Neural cell (in vitro differentiated cells): ENCODE results near the gene COG5. TPM values are rescaled to one million over a fixed set of nuclear protein-coding genes. Genes with fewer than 3 reads are reported as not detected.
"Not testable (repeated sequence)": the region's sequence is repeated elsewhere in the genome, so short reads cannot be mapped to it uniquely, and the experiment has no call there.

Source experiments
- H2AFZ ChIP-seq: fragments of 200-600, 300-800 bp; sonication (generic), shearing (Covaris generic); 2 replicates; pipeline ENCODE4 v1.6.0; 2014; ENCODE audit warnings: low read depth, mild to moderate bottlenecking, antibody characterized with exemption, low read length, moderate library complexity
- H3F3A ChIP-seq: fragments of 200-600 bp; shearing (Covaris generic); 2 replicates; pipeline ENCODE4 v1.6.1; 2016; ENCODE audit warnings: mild to moderate bottlenecking, moderate library complexity, mixed read lengths, antibody characterized with exemption, low read length; ENCODE audit not compliant: insufficient read depth, poor library complexity, severe bottlenecking
- H3K27ac ChIP-seq: fragments of 200-600, 300-800 bp; sonication (generic), shearing (Covaris generic); 2 replicates; pipeline ENCODE4 v1.5.1; 2014; ENCODE audit warnings: mild to moderate bottlenecking, low read length, moderate library complexity
- H3K27me3 ChIP-seq: fragments of 300-800, 200-600 bp; sonication (generic), shearing (Covaris generic); 2 replicates; pipeline ENCODE4 v1.6.0; 2014; ENCODE audit warnings: mild to moderate bottlenecking, low read depth, low read length, moderate library complexity; ENCODE audit not compliant: insufficient read depth
- H3K36me3 ChIP-seq: fragments of 300-800, 200-600 bp; sonication (generic), shearing (Covaris generic); 2 replicates; pipeline ENCODE4 v1.5.1; 2014; ENCODE audit warnings: mild to moderate bottlenecking, antibody characterized with exemption, low read length, moderate library complexity; ENCODE audit not compliant: insufficient read depth
- H3K4me2 ChIP-seq: fragments of 300-800, 200-600 bp; sonication (generic), shearing (Covaris generic); 2 replicates; pipeline ENCODE4 v1.6.0; 2014; ENCODE audit warnings: mild to moderate bottlenecking, low read length
- H3K4me3 ChIP-seq: fragments of 300-800, 200-600 bp; sonication (generic), shearing (Covaris generic); 2 replicates; pipeline ENCODE4 v1.5.1; 2014; ENCODE audit warnings: mild to moderate bottlenecking, low read length, moderate library complexity
- H3K79me2 ChIP-seq: fragments of 200-600 bp; shearing (Covaris generic); replicated peaks from 2 replicates; pipeline ENCODE4 v1.6.0; 2014; ENCODE audit warnings: mild to moderate bottlenecking, low read length, moderate library complexity; ENCODE audit not compliant: insufficient read depth
- H3K9ac ChIP-seq: fragments of 300-800, 200-600 bp; sonication (generic), shearing (Covaris generic); 2 replicates; pipeline ENCODE4 v1.6.1; 2016; ENCODE audit warnings: mild to moderate bottlenecking, low read length, mixed read lengths
- H3K9me2 ChIP-seq: fragments of 200-600 bp; shearing (Covaris generic); 2 replicates; pipeline ENCODE4 v1.6.1; 2016; ENCODE audit warnings: mild to moderate bottlenecking, low read length, mixed read lengths; ENCODE audit not compliant: insufficient read depth
- H3K9me3 ChIP-seq: fragments of 200-600, 300-800 bp; sonication (generic), shearing (Covaris generic); 2 replicates; pipeline ENCODE4 v1.6.1; 2016; ENCODE audit warnings: mild to moderate bottlenecking, mixed run types, low read length, moderate library complexity, mixed read lengths
- H4K20me1 ChIP-seq: fragments of 200-600 bp; shearing (Covaris generic); 2 replicates; pipeline ENCODE4 v1.6.1; 2016; ENCODE audit warnings: mild to moderate bottlenecking, mixed run types; ENCODE audit not compliant: insufficient read depth
- EP300 ChIP-seq: fragments of 450-650 bp; conservative IDR thresholded peaks from 2 replicates; pipeline ENCODE4 v1.6.1; 2014; ENCODE audit warnings: antibody characterized with exemption, mild to moderate bottlenecking, moderate library complexity; ENCODE audit not compliant: poor library complexity, severe bottlenecking
- EZH2 ChIP-seq: fragments of 200-600, 300-800 bp; shearing (Covaris generic), sonication (generic); IDR thresholded peaks from 2 replicates; pipeline ENCODE4 v1.6.1; 2014; ENCODE audit warnings: antibody characterized with exemption, low read length, borderline replicate concordance, mild to moderate bottlenecking; ENCODE audit not compliant: insufficient read depth, poor library complexity, severe bottlenecking
- MXI1 ChIP-seq: fragments of 450-650 bp; conservative IDR thresholded peaks from 2 replicates; pipeline ENCODE4 v1.6.1; 2014; ENCODE audit warnings: antibody characterized with exemption, mild to moderate bottlenecking; ENCODE audit not compliant: poor library complexity, severe bottlenecking
- POLR2AphosphoS5 ChIP-seq: IDR thresholded peaks from 2 replicates; pipeline ENCODE4 v1.6.1; 2012
- RAD21 ChIP-seq: fragments of 450-650 bp; conservative IDR thresholded peaks from 2 replicates; pipeline ENCODE4 v1.6.1; 2014; ENCODE audit warnings: antibody characterized with exemption, mild to moderate bottlenecking, moderate library complexity
- SMC3 ChIP-seq: fragments of 450-650 bp; conservative IDR thresholded peaks from 2 replicates; pipeline ENCODE4 v1.6.1; 2014; ENCODE audit warnings: antibody characterized with exemption, mild to moderate bottlenecking, moderate library complexity; ENCODE audit not compliant: poor library complexity
- TAF1 ChIP-seq: IDR thresholded peaks from 2 replicates; pipeline ENCODE4 v1.6.1; 2012; ENCODE audit warnings: low read depth
- polyA plus RNA-seq: library from polyadenylated mRNA; depleted of rRNA; stranded (reverse); fragments of >200 nt; gene quantifications from 2 replicates; pipeline ENCODE4 v1.2.3, GENCODE V29; 2014
- TF ChIP-seq, protein P1 (sequence below): IDR thresholded peaks from 2 replicates; pipeline ENCODE4 v1.6.1; 2012; ENCODE audit warnings: borderline replicate concordance
- TF ChIP-seq, protein P2 (sequence below): fragments of 450-650 bp; IDR thresholded peaks from 2 replicates; pipeline ENCODE4 v1.5.1; 2014; ENCODE audit warnings: antibody characterized with exemption, mild to moderate bottlenecking, moderate library complexity; ENCODE audit not compliant: poor library complexity, severe bottlenecking

COG5 gene
- polyA plus RNA-seq, 1 donor from 2014 or later = 13.3 TPM

DNA sequence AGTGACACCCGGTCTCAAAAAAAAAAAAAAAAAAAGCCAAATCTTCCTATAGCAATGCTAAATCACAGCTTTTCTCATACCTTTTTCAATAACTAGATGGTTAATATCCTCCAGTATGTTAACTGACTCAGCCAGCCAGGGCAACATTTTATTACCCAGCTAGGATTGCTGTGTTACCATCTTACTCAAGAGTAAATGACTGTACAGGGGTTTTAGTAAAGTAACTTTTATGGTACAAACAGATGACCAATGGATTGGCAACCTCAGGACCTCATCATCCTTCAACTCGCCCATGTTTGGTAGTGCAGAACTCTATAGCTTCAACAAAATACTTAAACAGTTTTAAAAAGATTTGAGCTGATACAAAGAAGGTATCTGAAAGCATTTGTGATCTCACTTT lies 335.4 kb downstream of the COG5 start:
- TF ChIP-seq EP300 (no peak), TAF1 (no peak), EZH2 (no peak), RAD21 (no peak), MXI1 (no peak), POLR2AphosphoS5 (no peak), SMC3 (no peak)
- TF ChIP-seq, protein P1, sequence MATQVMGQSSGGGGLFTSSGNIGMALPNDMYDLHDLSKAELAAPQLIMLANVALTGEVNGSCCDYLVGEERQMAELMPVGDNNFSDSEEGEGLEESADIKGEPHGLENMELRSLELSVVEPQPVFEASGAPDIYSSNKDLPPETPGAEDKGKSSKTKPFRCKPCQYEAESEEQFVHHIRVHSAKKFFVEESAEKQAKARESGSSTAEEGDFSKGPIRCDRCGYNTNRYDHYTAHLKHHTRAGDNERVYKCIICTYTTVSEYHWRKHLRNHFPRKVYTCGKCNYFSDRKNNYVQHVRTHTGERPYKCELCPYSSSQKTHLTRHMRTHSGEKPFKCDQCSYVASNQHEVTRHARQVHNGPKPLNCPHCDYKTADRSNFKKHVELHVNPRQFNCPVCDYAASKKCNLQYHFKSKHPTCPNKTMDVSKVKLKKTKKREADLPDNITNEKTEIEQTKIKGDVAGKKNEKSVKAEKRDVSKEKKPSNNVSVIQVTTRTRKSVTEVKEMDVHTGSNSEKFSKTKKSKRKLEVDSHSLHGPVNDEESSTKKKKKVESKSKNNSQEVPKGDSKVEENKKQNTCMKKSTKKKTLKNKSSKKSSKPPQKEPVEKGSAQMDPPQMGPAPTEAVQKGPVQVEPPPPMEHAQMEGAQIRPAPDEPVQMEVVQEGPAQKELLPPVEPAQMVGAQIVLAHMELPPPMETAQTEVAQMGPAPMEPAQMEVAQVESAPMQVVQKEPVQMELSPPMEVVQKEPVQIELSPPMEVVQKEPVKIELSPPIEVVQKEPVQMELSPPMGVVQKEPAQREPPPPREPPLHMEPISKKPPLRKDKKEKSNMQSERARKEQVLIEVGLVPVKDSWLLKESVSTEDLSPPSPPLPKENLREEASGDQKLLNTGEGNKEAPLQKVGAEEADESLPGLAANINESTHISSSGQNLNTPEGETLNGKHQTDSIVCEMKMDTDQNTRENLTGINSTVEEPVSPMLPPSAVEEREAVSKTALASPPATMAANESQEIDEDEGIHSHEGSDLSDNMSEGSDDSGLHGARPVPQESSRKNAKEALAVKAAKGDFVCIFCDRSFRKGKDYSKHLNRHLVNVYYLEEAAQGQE = no peak
- TF ChIP-seq, protein P2, sequence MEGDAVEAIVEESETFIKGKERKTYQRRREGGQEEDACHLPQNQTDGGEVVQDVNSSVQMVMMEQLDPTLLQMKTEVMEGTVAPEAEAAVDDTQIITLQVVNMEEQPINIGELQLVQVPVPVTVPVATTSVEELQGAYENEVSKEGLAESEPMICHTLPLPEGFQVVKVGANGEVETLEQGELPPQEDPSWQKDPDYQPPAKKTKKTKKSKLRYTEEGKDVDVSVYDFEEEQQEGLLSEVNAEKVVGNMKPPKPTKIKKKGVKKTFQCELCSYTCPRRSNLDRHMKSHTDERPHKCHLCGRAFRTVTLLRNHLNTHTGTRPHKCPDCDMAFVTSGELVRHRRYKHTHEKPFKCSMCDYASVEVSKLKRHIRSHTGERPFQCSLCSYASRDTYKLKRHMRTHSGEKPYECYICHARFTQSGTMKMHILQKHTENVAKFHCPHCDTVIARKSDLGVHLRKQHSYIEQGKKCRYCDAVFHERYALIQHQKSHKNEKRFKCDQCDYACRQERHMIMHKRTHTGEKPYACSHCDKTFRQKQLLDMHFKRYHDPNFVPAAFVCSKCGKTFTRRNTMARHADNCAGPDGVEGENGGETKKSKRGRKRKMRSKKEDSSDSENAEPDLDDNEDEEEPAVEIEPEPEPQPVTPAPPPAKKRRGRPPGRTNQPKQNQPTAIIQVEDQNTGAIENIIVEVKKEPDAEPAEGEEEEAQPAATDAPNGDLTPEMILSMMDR = no peak
- no peak overlapping the region for H3K9ac ChIP-seq
- H3K79me2 ChIP-seq = no peaks in the 10 kb centered on the region
- no peaks in the 10 kb centered on the region for H3K27me3 ChIP-seq
- H2AFZ ChIP-seq = no peak overlapping the region
- H3K27ac ChIP-seq = no peak overlapping the region
- no peak overlapping the region for H3K4me3 ChIP-seq
- no peaks in the 10 kb centered on the region for H3F3A ChIP-seq
- no peaks in the 10 kb centered on the region for H3K9me3 ChIP-seq
- H3K4me2 ChIP-seq = no peak overlapping the region
- no peaks in the 10 kb centered on the region for H3K9me2 ChIP-seq
- H3K36me3 ChIP-seq = no peaks in the 10 kb centered on the region
- no peaks in the 10 kb centered on the region for H4K20me1 ChIP-seq

DNA sequence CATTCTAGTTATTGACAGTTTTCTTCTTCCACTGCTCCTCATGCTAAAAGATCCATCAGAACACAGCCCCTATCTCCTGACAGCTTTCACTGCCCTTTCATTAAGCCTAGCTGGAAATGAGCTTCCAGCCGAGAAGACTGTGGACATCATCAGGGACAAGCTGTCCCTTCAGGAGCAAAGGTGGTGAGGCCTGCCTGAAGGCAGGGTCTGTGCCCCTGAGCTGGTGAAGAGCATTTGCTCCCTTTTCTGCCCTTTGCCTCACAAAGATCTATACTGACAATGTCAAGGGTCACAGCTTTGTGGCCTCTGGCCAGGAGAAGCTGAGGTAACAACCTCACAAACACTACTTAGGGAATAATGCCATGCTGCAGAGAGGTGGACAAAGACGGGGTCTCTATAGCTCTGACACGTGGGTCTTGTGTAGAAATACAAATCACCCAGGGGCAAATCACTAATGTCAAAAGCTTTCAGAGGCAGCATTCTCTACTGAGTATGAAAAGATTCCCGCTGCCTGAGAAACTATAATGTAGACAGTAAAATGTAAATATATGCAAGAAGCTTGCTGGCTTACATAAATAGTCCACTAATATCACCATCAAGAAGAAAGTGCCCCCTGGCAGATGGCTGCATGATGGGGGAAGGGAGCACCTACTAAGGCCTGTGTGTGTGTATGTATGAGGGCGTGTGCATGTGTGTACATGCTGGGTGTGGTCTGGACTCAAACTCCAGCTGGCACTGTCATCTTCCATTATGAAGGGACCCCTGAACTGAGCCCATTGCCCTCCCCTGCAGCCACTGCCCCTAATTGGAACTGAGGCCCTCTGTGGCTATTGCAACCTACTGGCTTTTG lies 339.1 kb downstream of the COG5 start:
- no peak for TF ChIP-seq POLR2AphosphoS5
- TF ChIP-seq EZH2 = no peak
- no peak for TF ChIP-seq SMC3
- TF ChIP-seq, protein P1 = no peak
- TF ChIP-seq, protein P2 = no peak
- TF ChIP-seq EP300 = no peak
- no peak for TF ChIP-seq MXI1
- no peak for TF ChIP-seq RAD21
- no peak for TF ChIP-seq TAF1
- Histone ChIP-seq H3K36me3 (no peaks in the 10 kb centered on the region), H2AFZ (peak overlapping the region; percentile 11), H3K9me2 (no peaks in the 10 kb centered on the region), H4K20me1 (no peaks in the 10 kb centered on the region), H3K4me3 (peak overlapping the region; percentile 22), H3K9me3 (no peaks in the 10 kb centered on the region), H3K79me2 (no peaks in the 10 kb centered on the region), H3K27ac (peak overlapping the region; percentile 84), H3K9ac (peak overlapping the region; percentile 34), H3F3A (peaks cover 3% of the 10 kb centered on the region), H3K4me2 (peak overlapping the region; percentile 7), H3K27me3 (no peaks in the 10 kb centered on the region)

DNA sequence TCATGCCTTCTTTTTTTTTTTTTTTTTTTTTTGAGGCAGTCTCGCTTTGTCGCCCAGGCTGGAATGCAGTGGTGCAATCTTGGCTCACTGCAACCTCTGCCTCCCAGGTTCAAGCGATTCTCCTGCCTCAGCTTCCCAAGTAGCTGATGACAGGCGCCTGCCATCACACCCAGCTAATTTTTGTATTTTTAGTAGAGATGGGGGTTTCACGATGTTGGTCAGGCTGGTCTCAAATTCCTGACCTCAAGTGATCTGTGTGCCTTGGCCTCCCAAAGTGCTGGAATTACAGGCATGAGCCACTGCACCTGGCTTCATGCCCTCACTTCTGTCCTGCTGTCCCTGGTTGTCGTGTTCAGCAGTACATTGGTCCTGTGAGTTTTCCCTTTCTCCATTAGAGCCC lies 342.9 kb downstream of the COG5 start:
- H3K4me3 ChIP-seq, H3K9me2 ChIP-seq, H3K36me3 ChIP-seq, H3K9ac ChIP-seq, H3K27me3 ChIP-seq, H3K9me3 ChIP-seq, H2AFZ ChIP-seq, H3F3A ChIP-seq, H3K4me2 ChIP-seq, H3K79me2 ChIP-seq, H4K20me1 ChIP-seq: not testable (repeated sequence)
- H3K27ac ChIP-seq = peak overlapping the region; percentile 84
